CD14-positive monocyte (primary cell): ENCODE measurements around the gene ZNF474. TPM values are rescaled to one million over a fixed set of nuclear protein-coding genes. Genes with fewer than 3 reads are reported as not detected.

ENCODE experiments used
- DNase-seq, 3 donors: peaks; one replicate each; pipeline ENCODE4 v3.0.0-alpha.2; 2011 to 2022
- H2AFZ ChIP-seq: 2 replicates; pipeline ENCODE4 v1.6.0; 2012; ENCODE audit warnings: mild to moderate bottlenecking, low read depth, low read length, inconsistent platforms; ENCODE audit not compliant: insufficient read depth, poor library complexity, severe bottlenecking
- H3K27ac ChIP-seq, 2 donors: 1 replicate in 1 of 2; 2 replicates in 1 of 2; pipeline ENCODE4 v1.5.1; 2012 to 2013; ENCODE audit warnings: low read length in 2 of 2, control low read depth in 1 of 2, inconsistent platforms in 1 of 2, low read depth in 1 of 2, mild to moderate bottlenecking in 1 of 2
- H3K27me3 ChIP-seq, 2 donors: one replicate each; pipeline versions ENCODE4 v1.6.0 to v1.6.1; 2011 to 2013; ENCODE audit warnings: low read length in 2 of 2; ENCODE audit not compliant: control insufficient read depth in 2 of 2, insufficient read depth in 2 of 2
- H3K36me3 ChIP-seq, 2 donors: replicated peaks in 1 of 2; 1 replicate in 1 of 2; 2 replicates in 1 of 2; pipeline versions ENCODE4 v1.5.1 to v1.6.1; 2012 to 2013; ENCODE audit warnings: low read length in 2 of 2, control low read depth in 1 of 2, inconsistent platforms in 1 of 2, mild to moderate bottlenecking in 1 of 2; ENCODE audit not compliant: insufficient read depth in 2 of 2, control insufficient read depth in 1 of 2
- H3K4me1 ChIP-seq, 2 donors: 1 replicate in 1 of 2; 2 replicates in 1 of 2; pipeline versions ENCODE4 v1.5.1 to v1.6.1; 2012 to 2013; ENCODE audit warnings: low read length in 2 of 2, control low read depth in 1 of 2, inconsistent platforms in 1 of 2, mild to moderate bottlenecking in 1 of 2, moderate library complexity in 1 of 2; ENCODE audit not compliant: insufficient read depth in 2 of 2, control insufficient read depth in 1 of 2
- H3K4me2 ChIP-seq: replicated peaks from 2 replicates; pipeline ENCODE3; 2012; ENCODE audit warnings: low read length, moderate library complexity, mild to moderate bottlenecking; ENCODE audit not compliant: poor library complexity, severe bottlenecking; ENCODE audit errors: extremely low read depth
- H3K4me3 ChIP-seq, 3 experiments: fragments of 200-600 bp in 1 of 3; sonication (generic) in 1 of 3; replicated peaks in 1 of 3; 1 replicate in 2 of 3; 2 replicates in 1 of 3; pipeline ENCODE4 v1.5.1; 2011 to 2013; ENCODE audit warnings: low read length in 3 of 3, mild to moderate bottlenecking in 3 of 3, control low read depth in 2 of 3, low read depth in 2 of 3, inconsistent platforms in 1 of 3, moderate library complexity in 1 of 3
- H3K79me2 ChIP-seq: 2 replicates; pipeline ENCODE4 v1.6.0; 2012; ENCODE audit warnings: mild to moderate bottlenecking, control low read depth, inconsistent platforms, low read length, moderate library complexity; ENCODE audit not compliant: insufficient read depth
- H3K9ac ChIP-seq: 2 replicates; pipeline ENCODE4 v1.6.0; 2017; ENCODE audit warnings: low read length, mild to moderate bottlenecking; ENCODE audit not compliant: insufficient read depth, poor library complexity, severe bottlenecking
- H3K9me3 ChIP-seq, 2 donors: replicated peaks in 1 of 2; 1 replicate in 1 of 2; 2 replicates in 1 of 2; pipeline versions ENCODE4 v1.5.1 to v1.6.1; 2012 to 2013; ENCODE audit warnings: low read length in 2 of 2, control low read depth in 1 of 2; ENCODE audit not compliant: control insufficient read depth in 1 of 2, insufficient read depth in 1 of 2
- H4K20me1 ChIP-seq: 2 replicates; pipeline ENCODE4 v1.6.0; 2012; ENCODE audit warnings: mild to moderate bottlenecking, low read length, control low read depth, moderate library complexity; ENCODE audit not compliant: insufficient read depth
- H3K27ac Mint-ChIP-seq, 7 donors: one replicate each; pipeline ENCODE4 v1.8.0; 2020; ENCODE audit warnings: mild to moderate bottlenecking in 7 of 7, mixed read lengths in 7 of 7, moderate library complexity in 6 of 7, inconsistent platforms in 2 of 7
- H3K27me3 Mint-ChIP-seq, 3 donors: one replicate each; pipeline ENCODE4 v1.8.0; 2021 to 2022; ENCODE audit warnings: low read depth in 3 of 3, mild to moderate bottlenecking in 3 of 3, mixed read lengths in 3 of 3, moderate library complexity in 3 of 3, inconsistent platforms in 1 of 3
- H3K36me3 Mint-ChIP-seq, 2 donors: one replicate each; pipeline ENCODE4 v1.8.0; 2020; ENCODE audit warnings: mixed read lengths in 2 of 2, inconsistent platforms in 1 of 2, mild to moderate bottlenecking in 1 of 2
- H3K4me1 Mint-ChIP-seq: one replicate; pipeline ENCODE4 v1.8.0; 2020; ENCODE audit warnings: mild to moderate bottlenecking, mixed read lengths
- H3K4me3 Mint-ChIP-seq, 2 donors: one replicate each; pipeline ENCODE4 v1.8.0; 2020; ENCODE audit warnings: mild to moderate bottlenecking in 2 of 2, mixed read lengths in 2 of 2, moderate library complexity in 1 of 2
- H3K9me3 Mint-ChIP-seq, 7 donors: one replicate each; pipeline ENCODE4 v1.8.0; 2020 to 2022; ENCODE audit warnings: mixed read lengths in 7 of 7, mild to moderate bottlenecking in 6 of 7, moderate library complexity in 6 of 7, inconsistent platforms in 2 of 7
- WGBS: methylation state at CpG from one replicate; pipeline ENCODE4 v1.1.5; 2013; ENCODE audit warnings: missing lambda C conversion rate; ENCODE audit not compliant: insufficient coverage; 5-methylcytosine and 5-hydroxymethylcytosine counted together
- intact Hi-C, 2 donors: fragments of 100-400 bp; cut with micrococcal nuclease; formaldehyde crosslinking; loops; one replicate each; pipeline versions ENCODE4 v1.15.0 to v1.15.1; 2023
- polyA plus RNA-seq, 3 donors: library from polyadenylated mRNA; depleted of rRNA in 1 of 3; unstranded in 2 of 3; stranded (reverse) in 1 of 3; fragments of 300-500 nt in 2 of 3; fragments of >200 nt in 1 of 3; fragmentation: Illumina TruSeq in 2 of 3; gene quantifications; 1 replicate in 2 of 3; 2 replicates in 1 of 3; pipeline ENCODE4 v1.2.3, GENCODE V29; 2012 to 2021
- TF ChIP-seq, protein P1 (sequence below): fragments of 200-600 bp; IDR thresholded peaks from one replicate; pipeline ENCODE4 v1.8.0; 2022; ENCODE audit warnings: antibody characterized with exemption, mild to moderate bottlenecking

ZNF474 gene
- polyA plus RNA-seq, 3 donors, result 0.09 TPM; not detected in 2

GRCh38 chr5:122199146-122199545 is 69.8 kb downstream of the ZNF474 start:
- Histone ChIP-seq H3K27me3 (no peaks in the 10 kb centered on the region), H3K4me2 (no peak overlapping the region), H4K20me1 (no peaks in the 10 kb centered on the region), H3K4me3 (no peak overlapping the region), H3K36me3 (no peaks in the 10 kb centered on the region), H3K4me1 (no peaks in the 10 kb centered on the region), H2AFZ (no peak overlapping the region), H3K9me3 (no peaks in the 10 kb centered on the region), H3K79me2 (no peaks in the 10 kb centered on the region), H3K27ac (no peak overlapping the region), H3K9ac (no peak overlapping the region)
- intact Hi-C loops, result no loop called here
- DNase-seq, result no peak
- WGBS, result 75% methylated on average over 2 of the region's 3 CpGs
- TF ChIP-seq, protein P1, sequence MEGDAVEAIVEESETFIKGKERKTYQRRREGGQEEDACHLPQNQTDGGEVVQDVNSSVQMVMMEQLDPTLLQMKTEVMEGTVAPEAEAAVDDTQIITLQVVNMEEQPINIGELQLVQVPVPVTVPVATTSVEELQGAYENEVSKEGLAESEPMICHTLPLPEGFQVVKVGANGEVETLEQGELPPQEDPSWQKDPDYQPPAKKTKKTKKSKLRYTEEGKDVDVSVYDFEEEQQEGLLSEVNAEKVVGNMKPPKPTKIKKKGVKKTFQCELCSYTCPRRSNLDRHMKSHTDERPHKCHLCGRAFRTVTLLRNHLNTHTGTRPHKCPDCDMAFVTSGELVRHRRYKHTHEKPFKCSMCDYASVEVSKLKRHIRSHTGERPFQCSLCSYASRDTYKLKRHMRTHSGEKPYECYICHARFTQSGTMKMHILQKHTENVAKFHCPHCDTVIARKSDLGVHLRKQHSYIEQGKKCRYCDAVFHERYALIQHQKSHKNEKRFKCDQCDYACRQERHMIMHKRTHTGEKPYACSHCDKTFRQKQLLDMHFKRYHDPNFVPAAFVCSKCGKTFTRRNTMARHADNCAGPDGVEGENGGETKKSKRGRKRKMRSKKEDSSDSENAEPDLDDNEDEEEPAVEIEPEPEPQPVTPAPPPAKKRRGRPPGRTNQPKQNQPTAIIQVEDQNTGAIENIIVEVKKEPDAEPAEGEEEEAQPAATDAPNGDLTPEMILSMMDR, result no peak
- Mint-ChIP-seq H3K4me3 (no peak overlapping the region), H3K36me3 (no peaks in the 10 kb centered on the region), H3K27ac (no peak overlapping the region), H3K27me3 (peaks cover 0 to 4% (median 0%) of the 10 kb centered on the region in 3 donors), H3K4me1 (no peaks in the 10 kb centered on the region), H3K9me3 (no peaks in the 10 kb centered on the region)

- H3K9me3 ChIP-seq, result no peaks in the 10 kb centered on the region
- no peak overlapping the region for H3K27ac ChIP-seq
- no peak for DNase-seq
- no peaks in the 10 kb centered on the region for H4K20me1 ChIP-seq
- H3K4me3 Mint-ChIP-seq, result no peak overlapping the region
- no peaks in the 10 kb centered on the region for H3K36me3 ChIP-seq
- H3K4me1 Mint-ChIP-seq, result no peaks in the 10 kb centered on the region
- H3K4me2 ChIP-seq, result no peak overlapping the region
- no peak overlapping the region for H3K4me3 ChIP-seq
- no peak overlapping the region for H3K27ac Mint-ChIP-seq
- peaks cover 0 to 4% (median 0%) of the 10 kb centered on the region in 7 donors for H3K9me3 Mint-ChIP-seq
- H3K9ac ChIP-seq, result no peak overlapping the region
- no peaks in the 10 kb centered on the region for H3K36me3 Mint-ChIP-seq
- intact Hi-C loops, result no loop called here
- H3K79me2 ChIP-seq, result no peaks in the 10 kb centered on the region
- no peaks in the 10 kb centered on the region for H3K4me1 ChIP-seq
- H3K27me3 ChIP-seq, result no peaks in the 10 kb centered on the region
- TF ChIP-seq, protein P1, result no peak
- peaks cover 0 to 4% (median 0%) of the 10 kb centered on the region in 3 donors for H3K27me3 Mint-ChIP-seq
- H2AFZ ChIP-seq, result no peak overlapping the region
Measured at GRCh38 chr5:122200450-122200849, 71.1 kb downstream of the ZNF474 start.
